ENCODE measurements around the gene PPP4R2.

Gene PPP4R2

DNA sequence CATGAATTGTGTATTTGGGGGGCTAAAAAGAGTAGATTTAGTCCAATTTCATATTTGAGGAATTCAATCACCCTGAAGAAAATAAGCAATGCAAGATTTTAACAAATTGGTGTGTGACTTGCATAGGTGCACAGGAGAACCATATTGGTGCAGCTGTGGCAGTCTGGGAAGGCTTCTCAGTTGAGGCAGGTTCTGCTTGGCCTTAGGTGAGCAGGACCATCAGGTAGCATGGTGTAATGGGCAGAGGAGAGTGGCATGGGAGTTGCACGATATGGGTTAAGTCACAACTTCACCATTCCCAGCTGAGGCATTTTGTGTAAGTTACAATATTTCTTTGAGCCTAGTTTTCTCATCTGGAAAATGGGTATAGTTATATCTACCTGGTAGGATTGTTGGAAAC, 75.3 kb downstream of the PPP4R2 start:
- DNase-seq = no peak

- DNase-seq = no peak
Observed at GRCh38 chr3:73072634-73073033, 76.0 kb downstream of the PPP4R2 start.

- DNase-seq = no peak
Observed at GRCh38 chr3:73073091-73073707, 76.6 kb downstream of the PPP4R2 start.

GRCh38 chr3:73074781-73075180, 78.2 kb downstream of the PPP4R2 start:
- no peak for DNase-seq

DNA sequence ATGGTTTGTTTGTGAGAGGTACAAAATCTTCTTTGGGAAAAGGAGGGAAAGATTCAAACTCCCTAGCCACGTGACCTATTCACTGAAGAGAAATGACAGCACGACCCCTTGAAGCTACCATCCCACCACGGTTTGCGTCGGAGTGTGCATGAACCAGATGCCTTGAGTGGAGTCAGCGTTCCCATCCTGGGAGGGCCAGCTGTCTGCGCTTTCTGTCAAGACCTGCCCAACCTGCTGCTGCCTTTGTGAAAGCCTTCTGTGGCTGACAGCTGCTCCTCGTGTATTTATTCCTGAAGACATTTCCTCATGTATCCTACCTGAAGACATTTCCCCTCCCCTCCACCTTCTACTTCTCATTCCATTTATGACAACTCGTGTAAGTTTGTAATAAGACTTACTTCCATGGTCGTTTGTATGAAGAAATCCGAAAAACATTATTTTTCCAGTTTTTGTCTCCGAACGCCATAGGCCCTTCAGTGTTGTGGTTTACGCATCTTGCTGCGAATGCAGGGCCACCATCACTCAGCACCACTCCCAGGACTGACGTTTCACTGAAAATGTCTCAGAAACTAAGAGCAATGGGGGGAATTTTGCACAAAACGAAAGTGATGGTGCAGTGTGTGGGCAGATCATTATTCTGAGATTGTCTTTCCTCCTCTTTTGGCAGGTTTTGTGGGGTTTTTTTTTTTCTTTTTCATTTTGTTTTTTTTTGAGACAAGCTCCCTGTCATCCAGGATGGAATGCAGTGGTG, 83.8 kb downstream of the PPP4R2 start:
- DNase-seq = no peak

DNA sequence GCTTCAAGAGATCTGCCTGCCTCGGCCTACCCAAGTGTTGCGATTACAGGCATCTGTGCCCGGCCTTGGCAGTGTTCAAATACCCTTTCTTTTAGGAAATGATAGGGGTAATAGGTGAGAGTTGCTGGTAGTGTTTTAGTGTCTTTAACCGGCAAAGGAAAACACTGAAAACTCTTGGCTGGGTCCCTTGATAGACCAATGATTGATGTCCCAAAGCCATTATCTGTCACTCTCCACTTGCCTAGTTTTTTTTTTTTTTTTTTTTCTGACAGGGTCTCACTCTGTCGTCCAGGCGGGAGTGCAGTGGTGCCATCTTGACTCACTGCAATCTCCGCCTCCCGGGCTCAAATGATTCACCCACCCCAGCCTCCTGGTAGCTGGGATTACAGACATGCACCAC, 84.5 kb downstream of the PPP4R2 start:
- no peak for DNase-seq

DNA sequence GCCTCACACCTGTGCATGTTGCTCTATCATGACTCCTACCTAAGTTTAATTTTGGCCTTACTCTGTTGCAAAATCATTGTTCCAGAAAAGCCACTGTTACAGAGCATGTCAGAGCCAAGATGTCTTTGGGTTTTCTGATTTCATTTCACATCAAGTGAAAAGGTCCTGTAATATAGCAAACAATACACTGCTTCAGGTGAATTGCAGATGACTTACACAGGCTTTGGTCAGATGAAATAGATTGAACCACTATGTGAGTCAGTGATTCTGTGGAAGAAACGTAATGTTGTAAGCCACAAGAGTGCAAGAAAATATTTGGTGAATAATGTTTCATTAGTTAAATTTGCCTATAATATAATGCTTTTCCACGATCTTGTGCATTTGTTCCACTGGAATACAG, 87.6 kb downstream of the PPP4R2 start:
- no peak for DNase-seq

- peak; percentile 42 to 48 for DNase-seq
Observed at GRCh38 chr3:73086071-73086494, 89.5 kb downstream of the PPP4R2 start.

DNA sequence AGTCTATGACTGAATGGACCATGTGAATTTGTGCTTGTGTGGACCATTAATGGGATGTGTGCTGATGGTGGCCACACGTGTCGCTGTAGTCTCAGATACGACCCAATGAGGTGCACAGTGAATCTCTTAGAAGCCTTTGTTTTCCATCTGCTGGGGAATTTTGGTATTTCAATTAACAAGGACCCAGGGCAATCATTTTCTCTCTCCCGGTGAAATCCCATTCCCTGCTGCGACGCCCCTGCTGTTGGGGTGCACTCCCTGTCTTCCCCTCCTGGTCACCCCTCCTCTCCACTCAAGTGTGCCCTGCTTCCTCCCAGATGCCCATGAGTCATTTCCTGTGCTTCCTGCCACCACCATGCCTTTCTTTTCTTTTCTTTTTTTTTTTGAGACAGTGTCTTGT, 97.5 kb downstream of the PPP4R2 start:
- DNase-seq = no peak

GRCh38 chr3:73094951-73095350, 98.3 kb downstream of the PPP4R2 start:
- no peak for DNase-seq

DNA sequence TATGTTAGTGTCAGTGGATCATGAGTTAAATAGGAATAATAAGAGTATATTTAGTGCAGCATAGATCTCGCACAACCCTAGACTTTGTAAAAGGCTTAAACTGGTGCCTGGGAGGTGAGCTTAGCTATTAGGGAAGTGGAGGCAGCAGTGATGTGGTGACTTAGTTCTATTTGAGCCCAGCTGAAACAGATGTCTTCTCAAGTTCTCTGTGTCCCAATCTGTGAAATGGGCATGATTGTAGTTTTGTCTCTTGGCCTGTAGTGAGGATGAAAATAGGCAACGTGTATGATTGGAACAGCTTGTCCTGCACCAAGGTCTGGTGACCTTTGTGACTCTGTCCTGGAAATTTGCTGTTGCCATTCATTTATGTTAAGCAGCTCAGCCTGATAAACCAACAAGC, 99.6 kb downstream of the PPP4R2 start:
- no peak for DNase-seq

DNA sequence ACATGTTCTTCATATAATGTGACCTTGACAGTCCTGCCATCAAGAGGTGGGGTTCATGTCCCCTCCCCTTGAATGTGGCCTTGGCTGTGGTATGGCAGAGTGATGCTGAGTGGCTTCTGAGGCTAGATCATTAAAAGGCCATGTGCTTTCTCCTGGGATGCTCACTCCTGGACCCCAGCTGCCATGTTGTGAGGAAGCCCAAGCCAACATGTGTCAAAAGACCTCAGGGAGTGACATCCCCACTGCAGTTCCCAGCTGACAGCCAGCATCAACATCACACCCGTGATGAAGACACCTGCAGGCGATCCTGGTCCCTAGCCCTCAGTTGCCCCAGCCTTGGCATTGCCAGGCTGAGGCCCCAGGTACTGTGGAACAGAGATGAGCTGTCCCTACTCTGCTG, 101.4 kb downstream of the PPP4R2 start:
- no peak for DNase-seq

DNA sequence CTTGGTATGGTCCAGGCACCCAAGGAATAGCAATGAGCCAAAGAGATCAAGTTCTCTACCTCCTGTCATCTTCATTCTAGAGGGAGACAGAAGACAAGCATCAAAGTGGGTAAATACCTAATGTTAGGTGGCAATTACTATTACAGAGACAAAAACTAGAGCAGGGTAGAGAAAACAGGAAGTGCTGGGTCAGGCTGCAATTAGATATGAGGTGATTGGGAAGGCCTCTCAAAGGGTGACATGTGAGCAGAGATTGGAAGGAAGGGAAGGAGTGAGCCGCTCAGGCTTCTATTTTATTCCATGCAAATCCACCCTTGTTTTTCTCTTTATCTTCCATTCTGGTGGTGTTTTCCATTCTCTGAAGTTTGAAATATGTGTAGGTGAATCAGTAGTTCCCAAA, 102.3 kb downstream of the PPP4R2 start:
- DNase-seq = no peak

DNA sequence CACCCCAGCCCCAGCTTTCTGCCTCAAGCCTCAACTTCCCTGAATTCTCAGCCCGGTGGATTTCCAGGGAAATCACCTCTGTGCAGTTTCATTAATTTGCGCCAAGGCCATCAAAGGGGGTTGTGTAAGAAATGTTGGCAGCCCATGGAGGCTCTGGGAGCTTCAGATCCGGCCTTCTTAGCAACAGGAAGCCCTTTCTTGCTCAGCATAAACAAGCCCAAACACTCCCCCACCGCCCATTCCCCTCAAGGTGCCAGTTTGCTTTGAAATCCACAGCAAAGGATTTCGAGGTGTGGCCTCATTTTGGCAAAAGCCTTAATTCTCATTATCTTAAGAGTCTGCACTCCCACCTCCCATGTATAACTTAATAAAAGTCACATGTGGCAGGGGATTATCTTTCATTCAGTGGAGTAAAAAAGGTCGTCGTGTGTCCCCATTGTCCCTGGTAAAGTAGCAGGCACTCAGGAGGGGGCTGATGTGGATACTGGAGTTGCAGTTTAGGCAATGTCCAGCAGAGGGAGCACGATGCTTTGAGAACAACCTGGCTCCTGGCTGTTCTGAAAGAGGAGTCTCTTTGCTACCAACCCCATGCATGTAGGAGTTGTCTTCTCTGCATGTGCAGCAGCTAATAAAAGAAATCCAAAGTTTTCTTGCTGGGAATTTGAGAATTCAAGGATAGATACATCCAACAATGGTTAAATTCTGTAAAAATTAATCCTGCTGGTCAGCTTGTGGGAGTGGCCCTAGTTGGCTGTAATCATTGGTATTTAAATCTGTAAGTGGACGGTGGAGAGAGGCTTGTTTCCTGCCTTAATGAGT, 104.3 kb downstream of the PPP4R2 start:
- DNase-seq = peak; percentile 67 to 76

DNA sequence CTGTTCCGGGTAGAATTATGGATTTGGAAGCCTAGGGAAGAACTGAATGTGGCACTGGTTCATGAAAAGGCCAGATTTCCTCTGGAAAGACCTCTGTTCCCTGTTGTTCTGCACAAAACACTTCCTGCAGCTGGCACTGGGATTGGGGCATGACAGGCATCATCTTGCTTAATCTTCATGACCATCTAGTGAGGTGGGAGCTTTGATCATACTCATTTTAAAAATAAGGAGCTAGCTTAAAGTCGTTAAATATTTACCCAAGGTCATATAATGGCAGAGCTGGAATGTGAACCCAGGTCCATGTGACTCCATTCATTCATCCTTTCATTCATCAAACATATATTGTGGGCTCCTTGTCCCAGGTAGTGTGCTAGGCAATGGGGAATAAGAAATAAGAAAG, 105.3 kb downstream of the PPP4R2 start:
- DNase-seq = no peak

DNA sequence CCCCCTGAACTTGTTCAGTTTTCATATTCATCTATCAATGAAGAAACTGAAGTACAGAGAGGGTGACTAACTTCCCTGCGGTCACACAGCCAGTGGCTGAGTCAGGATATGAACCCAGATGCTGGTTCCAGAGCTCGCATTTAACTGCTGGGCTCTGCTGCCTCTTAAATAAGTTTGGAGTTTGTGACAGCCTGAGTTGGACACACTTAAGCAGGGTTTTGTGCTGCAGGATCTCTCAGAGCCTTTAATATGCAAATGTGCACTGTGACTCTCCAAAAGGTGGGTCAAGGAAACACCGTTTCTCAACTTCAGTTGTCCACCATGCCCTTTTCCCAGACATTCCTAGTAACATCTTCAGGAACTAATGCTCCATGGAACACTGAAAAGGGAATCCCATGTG, 110.6 kb downstream of the PPP4R2 start:
- DNase-seq = no peak

GRCh38 chr3:73107676-73108187, 111.1 kb downstream of the PPP4R2 start:
- DNase-seq = no peak

DNA sequence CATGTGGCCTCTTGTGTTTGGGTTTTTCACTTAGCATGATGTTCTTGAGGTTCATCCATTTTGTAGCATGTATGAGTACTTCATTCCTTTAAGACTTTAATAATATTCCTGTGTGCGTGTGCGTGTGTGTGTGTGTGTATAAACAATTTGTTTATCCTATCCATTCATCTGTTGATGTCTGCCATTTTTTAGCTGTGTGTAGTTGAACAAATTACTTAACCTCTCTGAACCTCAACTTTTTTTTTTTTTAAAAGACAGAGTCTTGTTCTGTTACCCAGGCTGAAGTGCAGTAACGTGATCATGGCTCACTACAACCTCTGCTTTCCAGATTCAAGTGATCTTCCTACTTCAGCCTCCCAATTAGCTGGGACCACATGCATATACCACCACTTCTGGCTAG, 112.1 kb downstream of the PPP4R2 start:
- no peak for DNase-seq

GRCh38 chr3:73110530-73110929, 113.9 kb downstream of the PPP4R2 start:
- no peak for DNase-seq

DNA sequence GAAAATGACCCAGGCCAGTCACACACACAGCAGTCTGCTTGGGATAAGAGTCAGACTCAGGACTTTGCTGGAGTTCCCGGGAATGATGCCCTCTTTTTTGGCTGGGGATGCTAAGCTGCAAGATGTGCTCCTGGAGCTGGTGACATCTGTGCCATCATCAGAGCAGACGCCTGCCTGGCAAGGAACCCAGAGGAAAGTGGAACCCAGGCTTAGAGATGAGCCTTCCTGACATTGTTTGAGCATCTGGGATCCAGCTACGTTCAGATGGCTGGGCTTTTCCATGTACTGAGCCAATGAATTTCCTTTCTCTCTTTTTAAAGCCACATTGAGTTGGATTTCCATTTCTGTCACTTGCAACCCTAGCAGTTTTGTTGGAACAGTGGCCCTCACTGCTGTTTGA, 118.1 kb downstream of the PPP4R2 start:
- DNase-seq = no peak

DNA sequence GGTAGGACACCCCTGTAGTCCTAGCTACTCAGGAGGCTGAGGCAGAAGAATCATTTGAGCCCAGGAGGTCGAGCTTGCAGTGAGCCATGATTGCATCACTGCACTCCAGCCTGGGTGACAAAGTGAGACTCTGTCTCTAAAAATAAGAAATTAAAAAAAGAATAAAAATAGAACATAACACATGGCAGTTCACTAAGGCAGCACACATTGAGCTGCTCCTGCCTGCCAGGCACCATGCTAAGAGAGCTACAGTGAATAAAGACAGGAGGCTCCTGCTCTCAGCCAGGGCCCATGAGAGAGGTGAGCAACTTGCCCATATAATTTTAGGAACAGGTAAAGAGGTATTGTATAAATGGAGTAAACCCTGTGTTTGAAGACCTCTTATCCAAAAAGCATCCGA, 119.2 kb downstream of the PPP4R2 start:
- DNase-seq = no peak
